ENCODE data around the gene NCAPD2.
"Not testable (repeated sequence)": the region's sequence is repeated elsewhere in the genome, so short reads cannot be mapped to it uniquely, and the experiment has no call there.

Gene NCAPD2

GRCh38 chr12:6548966-6549683, 55.2 kb downstream of the NCAPD2 start:
- no peak for DNase-seq (ENCODE audit: low spot score)

DNA sequence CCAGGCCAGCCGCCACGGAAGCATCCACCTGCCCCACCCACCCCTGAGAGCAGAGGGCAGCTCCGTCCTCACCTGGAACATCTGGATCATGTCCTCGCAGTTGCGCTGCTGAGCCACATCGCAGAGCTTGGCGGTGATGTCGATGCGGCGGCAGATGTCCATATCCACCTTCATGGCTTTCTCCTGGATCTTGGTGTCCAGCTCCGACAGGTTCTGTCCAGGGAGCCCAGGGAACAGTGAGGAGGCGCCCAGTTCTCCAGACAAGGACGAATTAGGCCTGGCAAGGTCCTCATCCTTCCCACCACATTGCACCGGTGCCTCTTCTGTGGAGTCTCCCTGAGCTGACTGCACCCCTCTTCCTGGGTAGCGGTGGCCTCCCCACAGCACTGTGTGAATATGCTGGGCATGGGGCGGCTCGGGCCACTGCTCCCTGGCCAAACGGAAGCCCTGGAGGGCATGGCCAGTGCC, 55.8 kb downstream of the NCAPD2 start:
- DNase-seq (ENCODE audit: low spot score) = no peak

GRCh38 chr12:6550294-6551062, 56.6 kb downstream of the NCAPD2 start:
- no peak for DNase-seq (ENCODE audit: low spot score)

DNA sequence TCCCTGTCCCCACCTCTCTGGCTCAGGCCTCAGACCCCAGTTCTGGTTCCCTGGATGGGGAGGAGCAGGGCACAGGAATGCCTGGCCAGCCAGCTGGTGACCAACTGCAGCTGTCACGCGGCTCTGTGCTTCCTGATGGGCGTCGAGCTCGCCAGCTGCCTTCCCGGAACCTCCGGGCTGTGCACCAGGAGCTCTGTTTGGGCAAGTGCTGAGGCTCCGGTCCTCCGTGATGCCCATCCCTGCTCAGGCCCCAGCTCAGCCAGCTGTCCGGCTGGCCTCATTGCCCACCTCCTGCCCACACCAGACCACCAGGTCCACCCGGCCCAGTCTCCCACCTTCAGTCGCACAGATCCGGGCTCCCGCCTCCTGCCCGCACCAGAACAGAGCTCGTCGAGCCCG, 57.2 kb downstream of the NCAPD2 start:
- DNase-seq (ENCODE audit: low spot score) = no peak

DNA sequence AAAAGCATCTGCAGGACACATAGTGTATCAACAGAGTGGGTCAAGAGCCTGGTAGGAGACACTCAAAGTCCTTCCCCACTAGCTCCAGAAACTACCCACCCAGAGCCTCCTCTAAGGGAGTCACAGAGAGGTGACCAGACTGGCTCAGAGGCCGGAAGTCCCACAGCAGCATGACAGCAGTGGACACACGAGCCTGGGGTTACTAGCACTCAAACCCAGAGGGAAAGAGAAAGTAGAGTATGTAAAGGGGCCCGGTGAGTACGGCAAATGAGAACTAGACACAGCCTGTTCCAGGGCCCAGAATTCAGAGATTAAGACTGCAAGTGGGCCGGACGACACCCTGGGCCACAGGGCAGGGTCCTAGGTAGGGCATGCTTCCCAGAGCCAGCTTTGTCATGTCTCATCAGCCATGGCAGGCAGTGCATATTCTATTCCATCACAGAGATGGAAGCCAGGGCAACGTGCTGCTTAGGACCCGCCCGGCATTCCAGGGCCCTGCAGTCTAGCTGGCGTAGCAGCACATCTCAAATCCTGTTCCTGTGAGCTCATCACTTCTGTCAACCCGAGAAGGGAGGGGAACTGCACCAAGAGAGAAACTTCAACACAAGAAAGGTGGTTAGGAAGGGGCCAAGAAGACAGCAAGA, 57.7 kb downstream of the NCAPD2 start:
- no peak for DNase-seq (ENCODE audit: low spot score)

DNA sequence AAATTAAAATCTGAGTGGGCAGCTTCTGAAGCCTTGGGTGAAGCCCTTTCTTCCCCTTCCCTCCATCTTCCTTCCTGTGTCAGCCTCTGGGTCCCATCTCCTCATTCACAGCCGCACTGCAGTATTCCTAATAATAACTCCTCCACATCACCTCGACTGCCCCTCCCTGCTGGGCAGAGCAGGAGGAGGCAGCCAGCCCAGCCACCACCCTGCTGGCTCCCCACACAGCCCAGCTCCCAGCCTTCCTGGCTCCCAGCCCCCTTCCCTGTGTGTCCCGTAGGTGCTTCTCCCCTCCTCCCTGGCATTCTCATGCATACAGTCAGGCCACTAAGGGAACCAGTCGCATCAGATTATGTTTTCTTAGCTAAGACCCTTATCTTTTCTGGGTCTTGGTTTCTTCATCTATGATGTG, 58.2 kb downstream of the NCAPD2 start:
- no peak for DNase-seq (ENCODE audit: low spot score)

DNA sequence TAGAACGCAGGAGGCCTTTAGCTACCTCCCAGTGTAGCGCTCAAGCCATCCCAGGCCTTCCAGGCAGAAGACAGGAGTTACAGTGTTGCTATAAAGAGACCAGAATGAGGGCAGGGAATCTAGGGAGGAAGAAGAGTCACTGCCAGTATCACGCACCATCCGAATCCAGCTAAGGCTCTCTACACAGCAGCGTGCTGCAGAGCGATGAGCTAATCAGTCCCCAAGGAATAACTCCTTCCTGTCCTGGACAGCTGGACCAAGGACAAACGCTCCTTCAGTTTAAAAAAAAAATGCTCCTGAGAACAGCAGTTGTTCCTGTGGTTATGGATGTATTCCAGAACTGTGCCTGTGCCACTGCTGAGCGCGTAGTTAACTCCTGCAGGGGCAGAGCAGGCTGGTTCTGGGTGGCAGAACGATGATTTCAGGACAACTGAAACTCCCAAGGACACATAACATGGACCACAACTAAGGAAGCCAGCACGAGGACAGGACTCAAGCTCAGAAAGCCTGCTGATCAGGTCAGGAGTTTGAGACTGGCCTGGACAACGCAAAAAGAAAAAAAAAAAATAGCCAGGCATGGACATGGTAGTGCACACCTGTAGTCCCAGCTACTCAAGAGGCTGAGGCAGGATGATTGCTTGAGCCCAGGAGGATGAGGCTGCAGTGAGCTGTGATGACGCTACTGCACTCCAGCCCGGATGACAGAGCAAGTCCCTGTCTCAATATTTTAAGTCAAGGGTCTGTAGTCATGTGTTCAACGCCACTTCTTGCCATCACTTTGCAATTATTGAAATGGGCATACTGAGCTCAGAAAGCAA, 59.4 kb downstream of the NCAPD2 start:
- no peak for DNase-seq (ENCODE audit: low spot score)

DNA sequence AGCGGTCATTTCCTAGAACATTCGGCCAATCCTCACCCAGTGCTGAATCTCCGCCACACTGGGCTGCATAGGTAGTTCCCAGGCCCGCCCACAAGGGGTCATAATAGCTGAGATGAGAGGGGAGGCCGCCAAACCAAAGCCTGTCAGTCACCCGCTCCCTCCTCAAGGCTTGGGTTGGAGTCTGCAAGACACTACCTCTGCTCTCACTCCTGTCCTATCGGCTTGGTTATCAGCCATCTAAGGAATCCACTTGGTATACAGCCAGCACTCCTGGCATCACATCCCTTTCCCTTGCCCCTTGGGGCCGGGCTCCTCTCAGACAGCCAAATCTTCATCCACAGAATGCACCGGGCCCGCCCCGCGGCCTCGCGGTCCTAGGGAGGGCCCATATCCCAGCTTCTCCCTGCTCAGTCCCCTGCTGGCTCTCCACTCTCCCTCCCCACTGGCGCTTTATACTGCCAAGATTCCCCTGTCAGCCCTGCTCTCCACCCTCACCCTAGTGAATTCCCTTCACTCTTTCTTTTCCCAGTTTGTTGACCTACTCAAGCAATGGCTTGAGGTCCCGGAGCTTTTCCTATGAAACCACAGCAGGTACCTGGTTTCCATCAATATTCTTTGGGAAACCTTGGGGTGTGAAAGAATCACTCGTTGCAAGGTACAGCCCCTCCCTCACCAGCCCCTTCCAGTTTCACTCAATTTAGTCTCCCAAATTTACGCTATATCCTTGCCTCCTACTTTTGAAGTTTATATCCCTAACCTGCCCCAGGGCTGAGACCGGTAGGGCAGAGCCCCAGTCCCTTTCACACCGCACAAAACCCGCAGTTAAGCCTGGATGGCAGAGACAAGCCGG, 60.5 kb downstream of the NCAPD2 start:
- DNase-seq (ENCODE audit: low spot score) = peak; percentile 62

DNA sequence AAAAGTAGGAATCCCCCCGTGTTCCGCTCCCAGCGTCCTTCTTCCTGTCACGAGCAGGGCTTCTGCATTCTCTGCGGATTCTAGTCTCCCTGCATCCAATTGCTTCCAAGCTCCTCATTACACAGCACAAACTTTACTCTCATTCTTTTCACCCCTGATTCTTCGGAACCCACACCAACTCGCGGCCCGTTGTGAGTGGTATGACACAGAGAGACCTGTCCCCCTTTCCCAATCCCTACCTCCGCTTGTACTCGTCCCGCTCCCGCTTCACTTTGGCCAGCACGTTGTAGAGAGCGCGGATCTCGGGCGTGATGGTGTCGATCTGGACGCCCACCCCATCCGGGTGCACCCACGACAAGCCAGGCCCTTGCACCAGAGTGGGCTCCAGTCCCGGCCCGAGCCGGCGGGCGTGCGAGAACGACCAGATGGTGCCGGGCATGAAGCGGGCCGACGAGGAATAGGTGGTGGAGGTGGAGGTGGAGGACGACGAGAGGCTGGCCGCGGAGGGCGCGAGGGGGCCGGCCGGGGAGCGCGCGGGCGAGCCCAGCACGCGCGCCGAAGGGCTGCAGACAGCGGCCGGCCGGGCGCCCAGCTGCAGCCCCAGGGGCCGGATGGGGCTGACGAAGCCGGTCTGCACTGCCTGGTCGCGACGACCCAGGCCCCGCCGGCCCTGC, 61.3 kb downstream of the NCAPD2 start:
- DNase-seq (ENCODE audit: low spot score) = no peak

- not testable (repeated sequence) for DNase-seq (ENCODE audit: low spot score)
Measured at GRCh38 chr12:6556496-6556817, 62.6 kb downstream of the NCAPD2 start.

GRCh38 chr12:6556857-6557256, 63.0 kb downstream of the NCAPD2 start:
- DNase-seq (ENCODE audit: low spot score) = no peak

- peak; percentile 43 for DNase-seq (ENCODE audit: low spot score)
Measured at GRCh38 chr12:6558014-6558760, 64.3 kb downstream of the NCAPD2 start.

- no peak for DNase-seq (ENCODE audit: low spot score)
Measured at GRCh38 chr12:6559500-6559899, 65.6 kb downstream of the NCAPD2 start.

DNA sequence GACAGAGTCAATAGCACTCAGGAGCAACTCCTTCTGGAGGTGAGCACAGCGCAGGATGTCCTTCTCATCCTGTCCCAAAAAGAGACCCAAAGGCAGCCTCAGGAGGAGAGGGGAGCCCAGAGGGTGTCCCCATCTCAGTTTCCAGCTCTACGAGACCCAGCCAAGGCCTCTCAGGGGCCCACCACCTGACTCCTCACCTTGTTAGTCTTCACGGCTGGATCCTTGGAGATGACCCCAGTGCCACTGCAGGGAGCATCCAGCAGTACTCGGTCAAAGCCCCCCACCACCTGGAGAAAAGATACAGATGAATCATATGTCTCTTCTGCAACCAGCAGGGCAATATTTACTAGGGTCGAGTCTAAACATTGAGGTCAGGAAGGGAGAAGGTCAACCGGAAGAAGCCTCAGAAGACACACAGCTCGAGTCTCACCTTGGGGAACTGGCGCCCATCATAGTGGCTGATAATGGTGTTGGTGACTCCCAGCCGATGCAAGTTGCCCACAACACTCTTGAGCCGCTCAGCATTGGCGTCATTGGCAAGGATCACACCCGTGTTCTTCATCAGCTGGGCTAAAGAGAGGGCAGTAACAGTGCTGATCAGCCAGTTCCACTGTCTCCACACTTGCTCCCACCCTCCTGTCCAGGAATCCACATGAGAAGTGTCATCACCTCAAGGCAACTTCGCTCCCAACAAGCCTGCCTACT, 66.8 kb downstream of the NCAPD2 start:
- no peak for DNase-seq (ENCODE audit: low spot score)

- DNase-seq (ENCODE audit: low spot score) = no peak
Measured at GRCh38 chr12:6562881-6563280, 69.0 kb downstream of the NCAPD2 start.

GRCh38 chr12:6563448-6564050, 69.6 kb downstream of the NCAPD2 start:
- DNase-seq (ENCODE audit: low spot score) = peak; percentile 58

DNA sequence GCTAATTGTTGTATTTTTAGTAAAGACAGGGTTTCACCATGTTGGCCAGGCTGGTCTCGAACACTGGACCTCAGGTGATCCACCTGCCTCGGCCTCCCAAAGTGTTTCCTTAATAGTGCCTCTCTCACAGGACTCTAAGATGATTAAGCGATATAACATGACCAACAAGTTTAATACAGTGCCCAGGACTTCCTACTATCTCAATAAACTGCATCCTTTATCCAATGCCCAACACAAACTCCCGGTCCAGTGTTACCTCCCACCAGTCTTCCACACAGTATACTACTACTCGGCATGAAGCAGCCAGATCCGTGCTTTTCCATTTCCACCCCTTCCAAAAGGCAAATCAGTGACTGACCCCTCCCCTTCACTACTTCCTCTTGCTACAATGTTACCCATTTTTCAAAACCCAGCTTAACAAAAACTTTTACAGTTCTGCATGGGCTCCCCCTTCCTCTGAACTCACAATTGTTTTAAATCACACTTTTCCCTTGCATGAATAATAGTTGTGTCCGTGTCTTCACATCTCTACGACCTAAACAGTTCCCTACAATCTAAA, 73.3 kb downstream of the NCAPD2 start:
- no peak for DNase-seq (ENCODE audit: low spot score)

DNA sequence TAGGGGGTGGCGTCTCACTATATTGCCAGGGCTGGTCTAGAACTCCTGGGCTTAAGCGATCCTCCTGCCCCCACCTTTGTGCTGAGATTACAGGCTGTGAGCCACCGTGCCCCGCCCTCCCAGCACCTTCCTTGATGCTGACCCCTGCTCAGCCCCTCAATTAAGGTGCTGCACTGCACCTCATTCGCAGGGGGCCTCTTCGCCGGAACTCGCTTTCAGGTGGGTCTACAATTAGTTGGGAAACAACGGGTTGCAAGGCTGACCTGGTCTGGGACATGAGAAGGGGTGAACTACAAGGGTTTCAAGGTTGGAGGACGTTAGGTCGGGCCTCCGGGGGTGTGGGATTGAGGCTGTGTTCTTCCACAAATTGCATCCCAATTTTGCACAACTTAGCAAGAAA, 75.4 kb downstream of the NCAPD2 start:
- no peak for DNase-seq (ENCODE audit: low spot score)

GRCh38 chr12:6569786-6570185, 75.9 kb downstream of the NCAPD2 start:
- DNase-seq (ENCODE audit: low spot score) = no peak
